Neuronal stem cell (in vitro differentiated cells): ENCODE measurements around the gene ZNF232.
"Not testable (repeated sequence)": the region's sequence is repeated elsewhere in the genome, so short reads cannot be mapped to it uniquely, and the experiment has no call there.

ENCODE experiments used
- DNase-seq: peaks from one replicate; pipeline ENCODE4 v3.0.0-alpha.2; 2013; ENCODE audit warnings: low spot score
- H2AFZ ChIP-seq: one replicate; pipeline ENCODE4 v1.6.1; 2013; ENCODE audit warnings: mild to moderate bottlenecking, low read length, inconsistent platforms
- H2AK5ac ChIP-seq: 2 replicates; pipeline ENCODE4 v1.6.1; 2013; ENCODE audit warnings: low read depth, mild to moderate bottlenecking, inconsistent platforms, low read length, moderate library complexity, mixed read lengths
- H2BK120ac ChIP-seq: 2 replicates; pipeline ENCODE4 v1.6.1; 2013; ENCODE audit warnings: low read depth, mild to moderate bottlenecking, inconsistent platforms, low read length, moderate library complexity, mixed read lengths
- H2BK12ac ChIP-seq: one replicate; pipeline ENCODE4 v1.6.1; 2013; ENCODE audit warnings: low read length, inconsistent platforms
- H2BK15ac ChIP-seq: 2 replicates; pipeline ENCODE4 v1.6.1; 2013; ENCODE audit warnings: mild to moderate bottlenecking, low read length, inconsistent platforms, mixed read lengths
- H2BK5ac ChIP-seq: one replicate; pipeline ENCODE4 v1.6.1; 2013; ENCODE audit warnings: inconsistent platforms, mild to moderate bottlenecking, low read length, moderate library complexity
- H3K14ac ChIP-seq: one replicate; pipeline ENCODE4 v1.6.1; 2013; ENCODE audit warnings: low read length, inconsistent platforms
- H3K18ac ChIP-seq: 2 replicates; pipeline ENCODE4 v1.6.1; 2013; ENCODE audit warnings: low read length, inconsistent platforms
- H3K23ac ChIP-seq: 2 replicates; pipeline ENCODE4 v1.6.1; 2013; ENCODE audit warnings: low read depth, mild to moderate bottlenecking, mixed read lengths, low read length, inconsistent platforms; ENCODE audit not compliant: poor library complexity
- H3K27ac ChIP-seq: replicated peaks from 3 replicates; pipeline ENCODE4 v1.5.1; 2013; ENCODE audit warnings: low read length, inconsistent platforms
- H3K27me3 ChIP-seq, 3 experiments: 2 replicates each; pipeline ENCODE4 v1.6.1; 2013; ENCODE audit warnings: low read length in 3 of 3, mild to moderate bottlenecking in 2 of 3, inconsistent platforms in 1 of 3, low read depth in 1 of 3, mixed read lengths in 1 of 3, moderate library complexity in 1 of 3; ENCODE audit not compliant: control insufficient read depth in 3 of 3, insufficient read depth in 3 of 3
- H3K36me3 ChIP-seq, 2 donors: replicated peaks in 1 of 2; 2 replicates each; pipeline ENCODE4 v1.6.1; 2013; ENCODE audit warnings: low read length in 2 of 2; ENCODE audit not compliant: control insufficient read depth in 2 of 2, insufficient read depth in 2 of 2
- H3K4ac ChIP-seq: 2 replicates; pipeline ENCODE4 v1.6.1; 2013; ENCODE audit warnings: inconsistent platforms, mild to moderate bottlenecking, low read length, moderate library complexity
- H3K4me1 ChIP-seq, 2 donors: 1 replicate in 1 of 2; 2 replicates in 1 of 2; pipeline ENCODE4 v1.6.1; 2013; ENCODE audit warnings: low read length in 2 of 2, low read depth in 1 of 2; ENCODE audit not compliant: control insufficient read depth in 2 of 2, insufficient read depth in 1 of 2
- H3K4me2 ChIP-seq: one replicate; pipeline ENCODE4 v1.6.1; 2013; ENCODE audit warnings: mild to moderate bottlenecking, low read length, inconsistent platforms; ENCODE audit not compliant: insufficient read depth, poor library complexity, severe bottlenecking
- H3K4me3 ChIP-seq, 2 donors: 2 replicates each; pipeline ENCODE4 v1.5.1; 2013; ENCODE audit warnings: low read length in 2 of 2, mild to moderate bottlenecking in 2 of 2, inconsistent platforms in 1 of 2, moderate library complexity in 1 of 2
- H3K79me1 ChIP-seq: one replicate; pipeline ENCODE4 v1.6.1; 2013; ENCODE audit warnings: low read depth, mild to moderate bottlenecking, inconsistent platforms, low read length, moderate library complexity
- H3K9ac ChIP-seq: one replicate; pipeline ENCODE4 v1.6.1; 2013; ENCODE audit warnings: mild to moderate bottlenecking, low read depth, low read length, inconsistent platforms; ENCODE audit not compliant: poor library complexity
- H3K9me3 ChIP-seq, 2 donors: replicated peaks in 1 of 2; 2 replicates each; pipeline versions ENCODE3 to v1.6.1; 2013; ENCODE audit warnings: low read length in 2 of 2, mild to moderate bottlenecking in 2 of 2, inconsistent platforms in 1 of 2, low read depth in 1 of 2, mixed read lengths in 1 of 2, moderate library complexity in 1 of 2; ENCODE audit not compliant: control insufficient read depth in 2 of 2, insufficient read depth in 1 of 2
- H4K8ac ChIP-seq: one replicate; pipeline ENCODE4 v1.6.1; 2013; ENCODE audit warnings: low read depth, mild to moderate bottlenecking, inconsistent platforms, low read length, moderate library complexity
- H4K91ac ChIP-seq: one replicate; pipeline ENCODE4 v1.6.1; 2013; ENCODE audit warnings: low read length, low read depth, mild to moderate bottlenecking, inconsistent platforms; ENCODE audit not compliant: poor library complexity
- WGBS, 2 donors: extraction: QIAGEN DNeasy Blood & Tissue Kit; methylation state at CpG; one replicate each; pipeline ENCODE4 v1.1.7; 2013; ENCODE audit warnings: missing lambda C conversion rate in 2 of 2, mixed read lengths in 1 of 2; ENCODE audit not compliant: insufficient read length in 2 of 2, insufficient replicate concordance in 1 of 2; ENCODE audit errors: extremely low coverage in 2 of 2; 5-methylcytosine and 5-hydroxymethylcytosine counted together

ZNF232 gene

DNA sequence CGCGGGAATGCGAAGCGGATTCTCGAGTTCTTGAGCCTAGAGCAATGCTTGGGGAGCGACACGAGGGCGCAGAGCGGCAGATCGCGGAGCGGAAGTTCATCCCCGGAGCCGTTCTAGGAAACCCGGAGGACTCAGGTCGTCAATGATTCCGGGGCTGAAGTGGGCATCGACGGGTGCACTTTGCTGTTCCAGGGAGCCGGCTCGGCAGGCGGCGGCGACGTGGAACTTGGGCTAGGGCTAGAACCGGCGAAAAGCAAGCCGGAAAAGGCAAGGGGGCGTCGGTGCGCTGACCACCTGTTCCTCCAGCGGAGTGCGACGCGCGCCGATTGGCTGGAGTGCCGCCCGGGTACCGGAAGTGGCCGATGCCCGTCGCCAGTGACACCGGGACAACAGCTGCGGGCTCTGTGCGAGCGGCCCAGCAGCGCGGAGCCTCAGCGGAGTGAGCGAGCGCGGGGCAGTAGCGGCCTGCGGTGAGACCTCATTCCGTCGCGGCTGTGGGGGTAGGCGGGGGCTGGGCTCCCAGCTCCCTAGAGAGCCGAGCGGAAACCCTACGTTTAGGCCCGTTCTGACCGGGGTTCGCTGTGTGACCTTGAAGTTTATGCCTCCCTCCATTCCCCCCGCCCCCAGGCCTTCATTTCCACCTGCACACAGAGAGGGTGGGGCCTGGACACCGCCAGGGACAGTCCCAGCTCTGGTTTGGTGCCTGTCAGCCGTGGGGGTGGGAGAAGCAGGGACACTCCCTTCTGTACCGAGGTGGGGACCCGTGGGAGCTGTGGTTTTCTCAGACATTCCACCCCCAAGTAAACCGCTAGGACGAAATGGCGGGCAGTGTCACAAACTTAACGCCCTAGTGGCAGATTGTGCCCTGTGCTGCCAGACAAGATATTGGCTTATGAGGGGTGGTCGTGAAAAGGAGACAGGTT, 33.3 kb downstream of the ZNF232 start, which contains the start of gene ZFP3:
Gene ZFP3 (plus strand): TSS at position 362 of the 923 bp plus-strand sequence. CDS start 13,038 bp downstream, outside the sequence.
- no peak within 1 kb of the TSS for H3K23ac ChIP-seq
- H3K4me1 ChIP-seq, result peaks cover 0 to 2% of the 10 kb centered on the region in 2 donors
- H3K36me3 ChIP-seq, result no peaks in the 10 kb centered on the region
- H3K4ac ChIP-seq, result no peak within 1 kb of the TSS
- no CpG with 5 or more reads among the region's 75 CpGs for WGBS, 2 donors
- peak within 1 kb of the TSS; percentile 59 for H3K18ac ChIP-seq
- H2BK12ac ChIP-seq, result peak within 1 kb of the TSS; percentile 42
- no peaks in the 10 kb centered on the region for H3K79me1 ChIP-seq
- H3K27ac ChIP-seq, result no peak within 1 kb of the TSS
- peak within 1 kb of the TSS; percentile 89 for H4K8ac ChIP-seq
- H2BK120ac ChIP-seq, result no peak within 1 kb of the TSS
- H2AK5ac ChIP-seq, result peak within 1 kb of the TSS; percentile 68
- no peak within 1 kb of the TSS for H2BK5ac ChIP-seq
- DNase-seq, result no peak
- peak within 1 kb of the TSS in 1 of 2 donors; percentile 65 for H3K4me3 ChIP-seq
- H2AFZ ChIP-seq, result no peak within 1 kb of the TSS
- H4K91ac ChIP-seq, result no peak within 1 kb of the TSS
- H3K9ac ChIP-seq, result peak within 1 kb of the TSS; percentile 3
- peaks cover 4 to 17% of the 10 kb centered on the region in 2 donors for H3K9me3 ChIP-seq
- H2BK15ac ChIP-seq, result peak within 1 kb of the TSS; percentile 30
- H3K14ac ChIP-seq, result no peak within 1 kb of the TSS
- H3K27me3 ChIP-seq, result peaks cover 0 to 11% (median 0%) of the 10 kb centered on the region in 3 experiments
- H3K4me2 ChIP-seq, result peak within 1 kb of the TSS; percentile 31

DNA sequence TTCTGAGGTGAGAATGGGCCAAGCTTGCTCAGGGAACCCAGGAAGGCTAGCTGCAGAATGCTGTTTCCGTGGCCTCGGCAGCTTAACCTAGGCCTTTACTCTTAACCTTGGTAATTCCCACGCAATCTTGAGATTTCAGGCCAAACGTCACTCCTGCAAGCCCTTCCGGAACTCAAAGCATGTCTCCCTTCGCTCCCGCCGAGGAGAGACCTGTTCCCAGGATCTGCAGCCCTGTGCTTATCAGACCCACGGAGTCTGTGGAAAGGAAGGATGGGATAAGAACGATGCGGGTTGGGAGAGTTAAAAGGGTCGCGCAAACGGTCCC, 33.9 kb downstream of the ZNF232 start:
- no peak overlapping the region for H4K8ac ChIP-seq
- peak overlapping the region; percentile 30 for H2BK15ac ChIP-seq
- no peaks in the 10 kb centered on the region for H3K79me1 ChIP-seq
- H3K18ac ChIP-seq, result peak overlapping the region; percentile 59
- H3K27ac ChIP-seq, result no peak overlapping the region
- no peak overlapping the region for H3K14ac ChIP-seq
- no peak overlapping the region for H3K4me3 ChIP-seq
- no peak overlapping the region for H3K23ac ChIP-seq
- H3K27me3 ChIP-seq, result peaks cover 0 to 11% (median 0%) of the 10 kb centered on the region in 3 experiments
- H3K36me3 ChIP-seq, result no peaks in the 10 kb centered on the region
- H3K4me1 ChIP-seq, result peaks cover 0 to 2% of the 10 kb centered on the region in 2 donors
- H3K9ac ChIP-seq, result no peak overlapping the region
- H4K91ac ChIP-seq, result no peak overlapping the region
- no peak for DNase-seq
- no peak overlapping the region for H2AFZ ChIP-seq
- no peak overlapping the region for H2BK5ac ChIP-seq
- WGBS, 2 donors, result 100% methylated on average over 2 of the region's 14 CpGs; no CpG with 5 or more reads in 1 of the 2 donors
- H2BK120ac ChIP-seq, result no peak overlapping the region
- no peak overlapping the region for H3K4ac ChIP-seq
- H3K9me3 ChIP-seq, result peaks cover 4 to 16% of the 10 kb centered on the region in 2 donors
- no peak overlapping the region for H2AK5ac ChIP-seq
- no peak overlapping the region for H2BK12ac ChIP-seq
- H3K4me2 ChIP-seq, result no peak overlapping the region

DNA sequence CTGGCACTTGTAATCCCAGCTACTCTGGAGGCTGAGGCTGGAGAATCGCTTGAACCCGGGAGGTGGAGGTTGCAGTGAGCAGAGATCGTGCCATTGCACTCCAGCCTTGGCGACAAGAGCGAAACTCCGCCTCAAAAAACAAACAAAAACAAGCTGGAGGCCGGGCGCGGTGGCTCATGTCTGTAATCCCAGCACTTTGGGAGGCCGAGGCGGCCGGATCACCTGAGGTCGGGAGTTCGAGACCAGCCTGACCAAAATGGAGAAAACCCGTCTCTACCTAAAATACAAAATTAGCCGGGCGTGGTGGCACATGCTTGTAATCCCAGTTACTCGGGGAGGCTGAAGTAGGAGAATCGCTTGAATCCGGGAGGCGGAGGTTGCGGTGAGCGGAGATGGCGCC, 34.4 kb downstream of the ZNF232 start:
- H3K36me3 ChIP-seq, H2AK5ac ChIP-seq, H3K79me1 ChIP-seq, H3K4ac ChIP-seq, H3K18ac ChIP-seq, H2BK12ac ChIP-seq, H2AFZ ChIP-seq, H3K4me3 ChIP-seq, H4K91ac ChIP-seq, H3K14ac ChIP-seq, H3K4me2 ChIP-seq, H3K4me1 ChIP-seq, H3K27ac ChIP-seq, DNase-seq, H4K8ac ChIP-seq, H2BK15ac ChIP-seq, H2BK120ac ChIP-seq, H2BK5ac ChIP-seq, H3K23ac ChIP-seq, H3K9ac ChIP-seq: not testable (repeated sequence)
- WGBS, 2 donors, result no CpG with 5 or more reads among the region's 24 CpGs
- peaks cover 0 to 11% (median 0%) of the 10 kb centered on the region in 3 experiments for H3K27me3 ChIP-seq
- peaks cover 4 to 15% of the 10 kb centered on the region in 2 donors for H3K9me3 ChIP-seq

DNA sequence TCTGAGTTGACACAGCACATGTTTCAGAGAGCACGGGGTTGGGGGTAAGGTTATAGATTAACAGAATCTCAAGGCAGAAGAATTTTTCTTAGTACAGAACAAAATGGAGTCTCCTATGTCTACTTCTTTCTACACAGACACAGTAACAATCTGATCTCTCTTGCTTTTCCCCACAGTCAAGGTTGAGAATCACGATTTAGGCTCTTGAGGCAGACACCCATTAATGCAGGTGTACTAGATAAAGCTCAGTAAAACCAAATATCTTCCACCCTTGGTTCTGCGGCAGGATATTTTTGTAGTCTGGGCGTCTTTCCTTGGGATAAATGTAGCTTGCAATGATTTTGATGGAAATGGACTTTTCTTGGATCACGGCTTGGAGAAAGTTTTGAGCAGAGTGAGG, 36.2 kb downstream of the ZNF232 start:
- not testable (repeated sequence) for H3K4me1 ChIP-seq, H3K14ac ChIP-seq, H4K91ac ChIP-seq, H2AK5ac ChIP-seq, H3K36me3 ChIP-seq, H2BK5ac ChIP-seq, H2BK15ac ChIP-seq, H3K18ac ChIP-seq, H3K23ac ChIP-seq, H3K27ac ChIP-seq, H3K4me3 ChIP-seq, H3K79me1 ChIP-seq, DNase-seq, H3K4ac ChIP-seq, H2BK12ac ChIP-seq, H3K9ac ChIP-seq, H2BK120ac ChIP-seq, H3K4me2 ChIP-seq, H4K8ac ChIP-seq
- Histone ChIP-seq H3K9me3 (peaks cover 4 to 15% of the 10 kb centered on the region in 2 donors), H3K27me3 (peaks cover 0 to 11% (median 0%) of the 10 kb centered on the region in 3 experiments), H2AFZ (peak overlapping the region; percentile 45)
- WGBS, 2 donors, result no CpG with 5 or more reads among the region's 5 CpGs
